IMR-90 (cell line): ENCODE data around the gene IGFBP5. TPM values are rescaled to one million over a fixed set of nuclear protein-coding genes. Genes with fewer than 3 reads are reported as not detected.

Experiments
- ATAC-seq: fragments of 200-7000 bp; cut with Tn5 transposase; 2 replicates; pipeline ENCODE4 v1.9.1; 2020; ENCODE audit warnings: low read depth, mild to moderate bottlenecking, moderate library complexity
- BruUV-seq: library from RNA; stranded (reverse); fragments of 400-500 nt; replicated peaks from 2 replicates; lab custom pipeline; 2021; lab: Mats Ljungman, UMichigan
- CTCF ChIA-PET: fragments of 300-600 bp; formaldehyde crosslinking; extraction: SDS; loops from one replicate; lab custom pipeline; 2021; ENCODE audit warnings: antibody characterized with exemption; lab: Yijun Ruan, JAX
- POLR2A ChIA-PET: fragments of 300-600 bp; sonication (Branson Sonifier 250); formaldehyde crosslinking; loops from one replicate; lab custom pipeline; 2022; ENCODE audit warnings: antibody characterized with exemption; ENCODE audit not compliant: unreplicated experiment; lab: Charles Lee
- DNase-seq: peaks from one replicate; pipeline ENCODE4 v3.0.0; 2013
- H2AFZ ChIP-seq: replicated peaks from 2 replicates; pipeline ENCODE3; 2013; ENCODE audit warnings: low read length, mild to moderate bottlenecking; ENCODE audit not compliant: poor library complexity
- H2AK5ac ChIP-seq: 2 replicates; pipeline ENCODE4 v1.6.1; 2013; ENCODE audit warnings: low read depth, low read length, inconsistent platforms
- H2AK9ac ChIP-seq: replicated peaks from 2 replicates; pipeline ENCODE3; 2013; ENCODE audit warnings: mild to moderate bottlenecking, low read depth, low read length, moderate library complexity; ENCODE audit not compliant: poor library complexity
- H2BK120ac ChIP-seq: 2 replicates; pipeline ENCODE4 v1.6.1; 2013; ENCODE audit warnings: low read depth, low read length, inconsistent platforms
- H2BK15ac ChIP-seq: 3 replicates; pipeline ENCODE4 v1.6.1; 2013; ENCODE audit warnings: low read depth, low read length, inconsistent platforms
- H2BK20ac ChIP-seq: 2 replicates; pipeline ENCODE4 v1.6.1; 2013; ENCODE audit warnings: low read depth, mild to moderate bottlenecking, inconsistent platforms, low read length, moderate library complexity
- H2BK5ac ChIP-seq: 2 replicates; pipeline ENCODE4 v1.6.1; 2013; ENCODE audit warnings: mild to moderate bottlenecking, low read depth, low read length, inconsistent platforms; ENCODE audit not compliant: poor library complexity, severe bottlenecking
- H3K14ac ChIP-seq: replicated peaks from 2 replicates; pipeline ENCODE4 v1.6.1; 2013; ENCODE audit warnings: low read depth, low read length, inconsistent platforms
- H3K18ac ChIP-seq: 2 replicates; pipeline ENCODE4 v1.6.1; 2013; ENCODE audit warnings: low read depth, low read length, control low read depth
- H3K23ac ChIP-seq: 2 replicates; pipeline ENCODE4 v1.6.1; 2013; ENCODE audit warnings: low read depth, low read length, inconsistent platforms
- H3K27ac ChIP-seq: 2 replicates; pipeline ENCODE4 v1.5.1; 2013; ENCODE audit warnings: mild to moderate bottlenecking, control low read depth, low read length; ENCODE audit not compliant: insufficient read depth
- H3K27me3 ChIP-seq: 2 replicates; pipeline ENCODE4 v1.6.1; 2013; ENCODE audit warnings: low read length; ENCODE audit not compliant: control insufficient read depth, insufficient read depth
- H3K36me3 ChIP-seq: 2 replicates; pipeline ENCODE4 v1.6.1; 2013; ENCODE audit warnings: low read length, mixed read lengths; ENCODE audit not compliant: control insufficient read depth, insufficient read depth
- H3K4ac ChIP-seq: 2 replicates; pipeline ENCODE4 v1.6.1; 2013; ENCODE audit warnings: low read depth, low read length, inconsistent platforms
- H3K4me1 ChIP-seq: 2 replicates; pipeline ENCODE4 v1.6.1; 2013; ENCODE audit warnings: low read length, mixed read lengths; ENCODE audit not compliant: control insufficient read depth, insufficient read depth
- H3K4me2 ChIP-seq: 2 replicates; pipeline ENCODE4 v1.6.1; 2013; ENCODE audit warnings: low read depth, mild to moderate bottlenecking, control low read depth, low read length, moderate library complexity
- H3K4me3 ChIP-seq: 2 replicates; pipeline ENCODE4 v1.5.1; 2013; ENCODE audit warnings: low read depth, mild to moderate bottlenecking, control low read depth, low read length, moderate library complexity; ENCODE audit not compliant: insufficient read depth
- H3K56ac ChIP-seq: 2 replicates; pipeline ENCODE4 v1.6.1; 2013; ENCODE audit warnings: low read length, inconsistent platforms; ENCODE audit not compliant: insufficient read depth; ENCODE audit errors: extremely low read depth
- H3K79me1 ChIP-seq, 2 experiments: 2 replicates each; pipeline ENCODE4 v1.6.1; 2013; ENCODE audit warnings: low read length in 2 of 2, inconsistent platforms in 1 of 2, low read depth in 1 of 2
- H3K9ac ChIP-seq: 2 replicates; pipeline ENCODE4 v1.6.1; 2013; ENCODE audit warnings: low read depth, low read length, control low read depth
- H3K9me1 ChIP-seq: 2 replicates; pipeline ENCODE4 v1.6.1; 2013; ENCODE audit warnings: low read length, inconsistent platforms; ENCODE audit not compliant: insufficient read depth
- H3K9me3 ChIP-seq: 2 replicates; pipeline ENCODE4 v1.6.1; 2013; ENCODE audit warnings: low read length; ENCODE audit not compliant: control insufficient read depth, insufficient read depth
- H4K20me1 ChIP-seq: 2 replicates; pipeline ENCODE4 v1.6.1; 2013; ENCODE audit warnings: low read length, inconsistent platforms; ENCODE audit not compliant: insufficient read depth
- H4K5ac ChIP-seq: 2 replicates; pipeline ENCODE4 v1.6.1; 2013; ENCODE audit warnings: mild to moderate bottlenecking, low read depth, low read length, control low read depth
- H4K8ac ChIP-seq, 2 experiments: 2 replicates each; pipeline ENCODE4 v1.6.1; 2013; ENCODE audit warnings: low read depth in 2 of 2, low read length in 2 of 2, control low read depth in 1 of 2, inconsistent platforms in 1 of 2
- H4K91ac ChIP-seq: 2 replicates; pipeline ENCODE4 v1.6.1; 2013; ENCODE audit warnings: low read depth, low read length, inconsistent platforms; ENCODE audit not compliant: insufficient read depth
- CEBPB ChIP-seq: IDR thresholded peaks from 2 replicates; pipeline ENCODE4 v1.6.1; 2012; ENCODE audit warnings: low read depth, low read length, improper control_type of control experiment
- MAZ ChIP-seq: IDR thresholded peaks from 2 replicates; pipeline ENCODE4 v1.6.1; 2012; ENCODE audit warnings: low read depth, mild to moderate bottlenecking, low read length, improper control_type of control experiment, moderate library complexity, borderline replicate concordance
- WGBS, 2 experiments: methylation state at CpG; one replicate each; pipeline versions ENCODE4 v1.1.5 to v1.1.7; 2013; ENCODE audit warnings: missing lambda C conversion rate in 2 of 2; ENCODE audit not compliant: insufficient read length in 1 of 2; ENCODE audit errors: extremely low coverage in 2 of 2; 5-methylcytosine and 5-hydroxymethylcytosine counted together
- dilution Hi-C: fragments of 300-500 bp; cut with HindIII; formaldehyde crosslinking; loops from one replicate; pipeline ENCODE4 v1.14.3; 2018; ENCODE audit warnings: low sequenced_read_pairs; ENCODE audit not compliant: unreplicated experiment
- in situ Hi-C: fragments of 300-500 bp; cut with MboI; formaldehyde crosslinking; loops from 3 replicates; pipeline ENCODE4 v1.14.3; 2019; ENCODE audit warnings: low sequenced_read_pairs, inconsistent platforms, mixed read lengths
- intact Hi-C: fragments of 100-400 bp; cut with micrococcal nuclease; formaldehyde crosslinking; loops from 2 replicates; pipeline ENCODE4 v1.10.0; 2022
- polyA plus RNA-seq, 3 experiments: library from polyadenylated mRNA; depleted of rRNA; stranded (reverse); fragments of >200 nt; gene quantifications; 2 replicates each; pipeline ENCODE4 v1.2.3, GENCODE V29; 2012; ENCODE audit warnings: low replicate concordance in 1 of 3
- total RNA-seq: library from RNA; depleted of rRNA; stranded (reverse); fragments of >200 nt; gene quantifications from 2 replicates; pipeline ENCODE4 v1.2.3, GENCODE V29; 2012

Gene IGFBP5
- total and polyA plus RNA-seq, 2 of the 4 experiments (the other 2 are of a cell fraction), result 392 to 1,339 TPM

GRCh38 chr2:216742411-216742810 lies 47.1 kb upstream of the IGFBP5 start:
- no peaks in the 10 kb centered on the region for H3K9me3 ChIP-seq
- H4K5ac ChIP-seq, result peak overlapping the region; percentile 34; the same call in 1 of the 2 replicates
- BruUV-seq, result no TSS peak
- H3K9me1 ChIP-seq, result peaks cover 17% of the 10 kb centered on the region
- H3K18ac ChIP-seq, result peak overlapping the region; percentile 67; the same call in 1 of the 2 replicates
- H3K36me3 ChIP-seq, result no peaks in the 10 kb centered on the region
- H3K4me2 ChIP-seq, result no peak overlapping the region
- H4K20me1 ChIP-seq, result no peaks in the 10 kb centered on the region
- in situ Hi-C loops (no loop called here), intact Hi-C loops (no loop called here), dilution Hi-C loops (no loop called here)
- no peak overlapping the region for H2AFZ ChIP-seq
- peak overlapping the region; percentile 84 for H2AK5ac ChIP-seq
- no peak overlapping the region for H3K4me3 ChIP-seq
- H3K27ac ChIP-seq, result peak overlapping the region; percentile 21; the same call in 1 of the 2 replicates
- no peak overlapping the region for H3K56ac ChIP-seq
- peak overlapping the region; percentile 71; the same call in 1 of the 2 replicates for H2BK20ac ChIP-seq
- no peak for ATAC-seq
- H3K4me1 ChIP-seq, result peaks cover 28% of the 10 kb centered on the region
- CTCF ChIA-PET, result no interaction called here
- peak overlapping the region; percentile 66 for H3K4ac ChIP-seq
- no peak overlapping the region for H3K9ac ChIP-seq
- peak; percentile 49 for TF ChIP-seq CEBPB
- TF ChIP-seq MAZ, result no peak
- WGBS, 2 experiments, result no CpG with 5 or more reads among the region's 3 CpGs
- peak overlapping the region; percentile 38; the same call in 1 of the 2 replicates for H2BK120ac ChIP-seq
- H3K23ac ChIP-seq, result no peak overlapping the region
- POLR2A ChIA-PET, result no interaction called here
- H2BK5ac ChIP-seq, result no peak overlapping the region
- H4K8ac ChIP-seq, result no peak overlapping the region; a peak in 1 of 4 replicates
- H3K27me3 ChIP-seq, result no peaks in the 10 kb centered on the region
- H2AK9ac ChIP-seq, result no peak overlapping the region
- H3K14ac ChIP-seq, result peak overlapping the region; percentile 62
- H3K79me1 ChIP-seq, result no peaks in the 10 kb centered on the region
- peak overlapping the region; percentile 66; the same call in 2 of the 3 replicates for H2BK15ac ChIP-seq
- DNase-seq, result no peak
- no peak overlapping the region for H4K91ac ChIP-seq
